Nephron progenitor cell (in vitro differentiated cells): ENCODE results near the gene PRR9.
A peak's percentile ranks its signal among the peaks of the same experiment; 100 is the strongest.

Source experiments
- DNase-seq: peaks from one replicate; pipeline ENCODE4 v3.0.0; 2021
- H3K27ac Mint-ChIP-seq: 2 replicates; pipeline ENCODE4 v1.8.0; 2021; ENCODE audit warnings: mild to moderate bottlenecking, moderate library complexity, mixed read lengths
- H3K27me3 Mint-ChIP-seq: 2 replicates; pipeline ENCODE4 v1.8.0; 2021; ENCODE audit warnings: mild to moderate bottlenecking, low read depth, mixed read lengths; ENCODE audit not compliant: poor library complexity
- H3K36me3 Mint-ChIP-seq: 2 replicates; pipeline ENCODE4 v1.8.0; 2021; ENCODE audit warnings: low read depth, mixed read lengths
- H3K4me1 Mint-ChIP-seq: 2 replicates; pipeline ENCODE4 v1.8.0; 2021; ENCODE audit warnings: mixed read lengths
- H3K4me3 Mint-ChIP-seq: 2 replicates; pipeline ENCODE4 v1.8.0; 2021; ENCODE audit warnings: mild to moderate bottlenecking, moderate library complexity, mixed read lengths
- H3K9me3 Mint-ChIP-seq: 2 replicates; pipeline ENCODE4 v1.8.0; 2021; ENCODE audit warnings: mild to moderate bottlenecking, moderate library complexity, mixed read lengths
- TF ChIP-seq, protein P1 (sequence below): fragments of 200-600 bp; sonication (generic); IDR thresholded peaks from 2 replicates; pipeline ENCODE4 v1.5.0; 2021; ENCODE audit warnings: antibody characterized with exemption

Gene PRR9

DNA sequence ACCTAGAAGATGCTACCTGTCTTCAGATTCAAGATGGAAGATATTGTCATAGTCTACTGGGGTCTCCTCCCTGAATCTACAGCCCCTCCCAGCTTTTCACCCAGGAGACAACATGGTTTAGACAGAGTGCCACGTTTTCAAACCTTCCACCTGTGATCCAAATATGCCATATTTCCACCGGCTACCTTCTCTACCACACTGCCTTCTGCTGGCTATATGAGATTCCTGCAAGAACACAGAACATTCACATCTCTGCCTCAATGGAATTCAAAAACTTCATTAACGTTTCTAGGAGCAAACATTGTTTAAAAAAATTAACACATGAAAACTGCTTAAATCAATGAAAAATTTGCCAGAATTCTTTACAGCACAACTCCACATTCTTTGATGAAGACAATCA is 27.0 kb upstream of the PRR9 start:
- Mint-ChIP-seq H3K9me3 (peaks cover 23% of the 10 kb centered on the region), H3K4me3 (no peak overlapping the region), H3K27ac (no peak overlapping the region), H3K27me3 (peaks cover 3% of the 10 kb centered on the region), H3K4me1 (no peaks in the 10 kb centered on the region), H3K36me3 (no peaks in the 10 kb centered on the region)
- DNase-seq = no peak
- TF ChIP-seq, protein P1, sequence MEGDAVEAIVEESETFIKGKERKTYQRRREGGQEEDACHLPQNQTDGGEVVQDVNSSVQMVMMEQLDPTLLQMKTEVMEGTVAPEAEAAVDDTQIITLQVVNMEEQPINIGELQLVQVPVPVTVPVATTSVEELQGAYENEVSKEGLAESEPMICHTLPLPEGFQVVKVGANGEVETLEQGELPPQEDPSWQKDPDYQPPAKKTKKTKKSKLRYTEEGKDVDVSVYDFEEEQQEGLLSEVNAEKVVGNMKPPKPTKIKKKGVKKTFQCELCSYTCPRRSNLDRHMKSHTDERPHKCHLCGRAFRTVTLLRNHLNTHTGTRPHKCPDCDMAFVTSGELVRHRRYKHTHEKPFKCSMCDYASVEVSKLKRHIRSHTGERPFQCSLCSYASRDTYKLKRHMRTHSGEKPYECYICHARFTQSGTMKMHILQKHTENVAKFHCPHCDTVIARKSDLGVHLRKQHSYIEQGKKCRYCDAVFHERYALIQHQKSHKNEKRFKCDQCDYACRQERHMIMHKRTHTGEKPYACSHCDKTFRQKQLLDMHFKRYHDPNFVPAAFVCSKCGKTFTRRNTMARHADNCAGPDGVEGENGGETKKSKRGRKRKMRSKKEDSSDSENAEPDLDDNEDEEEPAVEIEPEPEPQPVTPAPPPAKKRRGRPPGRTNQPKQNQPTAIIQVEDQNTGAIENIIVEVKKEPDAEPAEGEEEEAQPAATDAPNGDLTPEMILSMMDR = no peak

DNA sequence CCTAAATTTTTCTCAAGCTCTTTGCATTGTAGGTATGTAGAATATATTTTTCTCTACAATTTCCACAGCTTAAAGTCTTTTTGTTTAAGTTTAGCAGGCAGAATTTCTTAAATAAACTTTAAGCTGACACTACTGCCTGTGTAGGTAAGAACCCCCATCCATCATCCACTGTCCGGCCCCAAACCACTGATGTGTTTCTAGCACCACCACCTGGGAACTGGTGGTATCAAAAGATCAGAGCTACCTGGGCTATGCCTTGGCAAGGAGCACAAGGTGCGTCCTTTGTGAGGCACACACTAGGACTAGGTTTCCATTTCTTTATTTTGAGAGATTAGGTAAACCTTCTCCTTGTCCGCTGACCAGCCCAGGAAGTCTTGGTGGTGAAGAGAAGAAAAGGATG is 24.7 kb upstream of the PRR9 start:
- H3K27me3 Mint-ChIP-seq = peaks cover 6% of the 10 kb centered on the region
- H3K27ac Mint-ChIP-seq = no peak overlapping the region
- H3K36me3 Mint-ChIP-seq = no peaks in the 10 kb centered on the region
- no peaks in the 10 kb centered on the region for H3K4me1 Mint-ChIP-seq
- DNase-seq = peak; percentile 46
- TF ChIP-seq, protein P1 = peak; percentile 34
- no peak overlapping the region for H3K4me3 Mint-ChIP-seq
- H3K9me3 Mint-ChIP-seq = peaks cover 14% of the 10 kb centered on the region

GRCh38 chr1:153194331-153195050 is 22.9 kb upstream of the PRR9 start:
- Mint-ChIP-seq H3K4me1 (no peaks in the 10 kb centered on the region), H3K27me3 (peaks cover 6% of the 10 kb centered on the region), H3K36me3 (no peaks in the 10 kb centered on the region), H3K9me3 (peaks cover 21% of the 10 kb centered on the region), H3K27ac (no peak overlapping the region), H3K4me3 (no peak overlapping the region)
- TF ChIP-seq, protein P1 = no peak
- DNase-seq = no peak

GRCh38 chr1:153195216-153195615 is 22.2 kb upstream of the PRR9 start:
- TF ChIP-seq, protein P1 = no peak
- Mint-ChIP-seq H3K27me3 (peaks cover 9% of the 10 kb centered on the region), H3K4me3 (no peak overlapping the region), H3K27ac (no peak overlapping the region), H3K36me3 (no peaks in the 10 kb centered on the region), H3K9me3 (peaks cover 27% of the 10 kb centered on the region), H3K4me1 (no peaks in the 10 kb centered on the region)
- DNase-seq = no peak

DNA sequence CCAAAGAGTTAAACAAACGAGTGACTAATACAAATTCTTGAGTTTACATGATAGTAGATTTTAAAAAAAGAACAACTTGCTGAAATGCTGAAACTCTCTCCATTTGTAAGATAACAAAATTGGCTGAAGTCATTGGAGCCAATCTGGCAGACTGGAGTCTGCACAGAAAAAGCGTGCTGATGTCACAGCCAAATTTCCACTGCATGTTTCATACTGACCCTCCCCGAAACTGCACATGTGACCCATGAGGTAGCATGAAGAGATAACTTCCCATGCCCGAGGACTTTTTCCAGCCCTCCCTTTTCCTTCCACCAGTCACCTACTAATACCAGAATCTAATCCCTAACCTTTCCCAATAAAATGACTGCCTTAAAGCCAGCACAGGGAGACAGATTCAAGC is 15.4 kb upstream of the PRR9 start:
- TF ChIP-seq, protein P1 = no peak
- Mint-ChIP-seq H3K4me1 (no peaks in the 10 kb centered on the region), H3K36me3 (no peaks in the 10 kb centered on the region), H3K4me3 (no peak overlapping the region), H3K27me3 (peaks cover 11% of the 10 kb centered on the region), H3K9me3 (peaks cover 46% of the 10 kb centered on the region), H3K27ac (no peak overlapping the region)
- no peak for DNase-seq

DNA sequence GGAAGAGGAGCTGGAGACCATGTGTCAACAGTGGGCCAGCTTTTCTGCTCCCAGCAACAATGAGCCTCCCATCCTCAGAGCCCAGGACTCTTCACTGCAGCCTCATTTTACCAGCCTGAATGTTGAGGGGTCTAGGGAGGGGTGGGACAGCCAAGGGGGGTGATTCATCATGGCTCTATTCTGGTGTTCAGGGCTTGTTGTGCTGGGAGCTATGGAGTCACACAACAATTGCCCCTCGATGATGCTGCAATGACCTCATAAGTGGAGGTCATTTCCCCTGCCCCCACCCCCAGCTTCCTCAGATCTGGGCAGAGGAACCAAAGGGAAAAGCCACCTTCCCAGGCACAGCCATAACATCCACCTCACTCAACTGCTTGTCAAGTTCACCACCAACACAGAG is 14.3 kb upstream of the PRR9 start, which contains the start of gene LELP1:
Gene LELP1 (plus strand): TSS at position 301 of the 400 bp plus-strand sequence. CDS start 1,278 bp downstream, outside the sequence.
- TF ChIP-seq, protein P1 = no peak
- Mint-ChIP-seq H3K27me3 (peaks cover 13% of the 10 kb centered on the region), H3K36me3 (no peaks in the 10 kb centered on the region), H3K4me1 (no peaks in the 10 kb centered on the region), H3K27ac (no peak within 1 kb of the TSS), H3K9me3 (peaks cover 51% of the 10 kb centered on the region), H3K4me3 (no peak within 1 kb of the TSS)
- DNase-seq = no peak
